ENCODE data around the gene SYK. TPM values are rescaled to one million over a fixed set of nuclear protein-coding genes. Genes with fewer than 3 reads are reported as not detected.

Gene SYK
- total and polyA plus RNA-seq, 2 donors (not counting 1 experiment from before 2014, with no cell fraction given): 60.3 to 242 TPM

- ATAC-seq (ENCODE audit: low read depth) (no peak), DNase-seq (no peak)
- no peak overlapping the region for H2AFZ ChIP-seq (ENCODE audit: insufficient read depth, low read depth, low read length, poor library complexity, severe bottlenecking)
- Mint-ChIP-seq H3K4me1 (peaks cover under 1% of the 10 kb centered on the region), H3K27me3 (no peaks in the 10 kb centered on the region), H3K27ac (peak overlapping the region; percentile 60), H3K4me3 (no peak overlapping the region), H3K9me3 (ENCODE audit: insufficient read depth) (no peaks in the 10 kb centered on the region)
- no peak overlapping the region for H3K9ac ChIP-seq (ENCODE audit: low read length)
- no peak overlapping the region for H3K27ac ChIP-seq (ENCODE audit: low read length in 2 of 2)
- H3K27me3 ChIP-seq (replicated peaks in 1 of 4; ENCODE audit: control extremely low read depth in 1 of 4, control insufficient read depth in 3 of 4, insufficient read depth in 4 of 4, low read length in 3 of 4): no peaks in the 10 kb centered on the region
- H3K4me2 ChIP-seq (replicated peaks; ENCODE audit: low read depth, low read length, poor library complexity, severe bottlenecking): no peak overlapping the region
- CTCF ChIA-PET: interaction anchor here (0.7 to 1.9 kb wide), 3 partner anchors 10 to 33 kb away, joined by 3 to 4 read pairs (median 3); no protein-coding TSS in a partner anchor
- intact Hi-C loops (cut with micrococcal nuclease): no loop called here
- POLR2A ChIA-PET: interaction anchor here (0.6 kb wide), 1 partner anchor 80 kb away, joined by 3 read pairs; no protein-coding TSS in a partner anchor
- peaks cover 0 to 2% (median 0%) of the 10 kb centered on the region in 3 donors for H3K9me3 ChIP-seq (ENCODE audit: control extremely low read depth in 1 of 3, control insufficient read depth in 2 of 3, insufficient read depth in 1 of 3, low read length in 2 of 3)
- 94% methylated on average over 4 of the region's 5 CpGs for WGBS (ENCODE audit: insufficient coverage)
- no peak for TF ChIP-seq CTCF (IDR thresholded peaks at IDR 0.05)
- TF ChIP-seq EZH2 (IDR thresholded peaks at IDR 0.05; ENCODE audit: borderline replicate concordance, insufficient read depth, low read depth, low read length, poor library complexity, severe bottlenecking): no peak
- peaks cover 4 to 94% of the 10 kb centered on the region in 2 experiments for H3K36me3 ChIP-seq (replicated peaks in 1 of 2; ENCODE audit: control extremely low read depth in 1 of 2, control insufficient read depth in 1 of 2, extremely low read depth in 1 of 2, insufficient read depth in 2 of 2, low read length in 1 of 2)
- peaks cover under 1 to 4% of the 10 kb centered on the region in 2 donors for H3K4me1 ChIP-seq (ENCODE audit: control insufficient read depth in 2 of 2, insufficient read depth in 2 of 2, low read length in 2 of 2)
- H3K4me3 ChIP-seq (ENCODE audit: control extremely low read depth in 1 of 5, extremely low read depth in 1 of 5, insufficient read depth in 1 of 5, low read depth in 2 of 5, low read length in 4 of 5): no peak overlapping the region
- H3K79me2 ChIP-seq (ENCODE audit: control insufficient read depth, insufficient read depth, low read length): peaks cover 71% of the 10 kb centered on the region
- H4K20me1 ChIP-seq (ENCODE audit: control insufficient read depth, insufficient read depth, low read length, poor library complexity, severe bottlenecking): peaks cover 75% of the 10 kb centered on the region
Measured at GRCh38 chr9:90847971-90848370, 46.4 kb downstream of the SYK start.

- Histone ChIP-seq H3K4me2 (replicated peaks; ENCODE audit: low read depth, low read length, poor library complexity, severe bottlenecking) (no peak overlapping the region), H3K9ac (ENCODE audit: low read length) (no peak overlapping the region), H3K4me1 (ENCODE audit: control insufficient read depth in 2 of 2, insufficient read depth in 2 of 2, low read length in 2 of 2) (no peaks in the 10 kb centered on the region), H4K20me1 (ENCODE audit: control insufficient read depth, insufficient read depth, low read length, poor library complexity, severe bottlenecking) (peaks cover 74% of the 10 kb centered on the region), H3K4me3 (ENCODE audit: control extremely low read depth in 1 of 5, extremely low read depth in 1 of 5, insufficient read depth in 1 of 5, low read depth in 2 of 5, low read length in 4 of 5) (no peak overlapping the region), H3K27me3 (replicated peaks in 1 of 4; ENCODE audit: control extremely low read depth in 1 of 4, control insufficient read depth in 3 of 4, insufficient read depth in 4 of 4, low read length in 3 of 4) (no peaks in the 10 kb centered on the region), H3K9me3 (ENCODE audit: control extremely low read depth in 1 of 3, control insufficient read depth in 2 of 3, insufficient read depth in 1 of 3, low read length in 2 of 3) (peaks cover 0 to 4% (median 0%) of the 10 kb centered on the region in 3 donors), H3K36me3 (replicated peaks in 1 of 2; ENCODE audit: control extremely low read depth in 1 of 2, control insufficient read depth in 1 of 2, extremely low read depth in 1 of 2, insufficient read depth in 2 of 2, low read length in 1 of 2) (peaks cover 4 to 90% of the 10 kb centered on the region in 2 experiments), H3K27ac (ENCODE audit: low read length in 2 of 2) (no peak overlapping the region), H2AFZ (ENCODE audit: insufficient read depth, low read depth, low read length, poor library complexity, severe bottlenecking) (no peak overlapping the region), H3K79me2 (ENCODE audit: control insufficient read depth, insufficient read depth, low read length) (peaks cover 72% of the 10 kb centered on the region)
- Mint-ChIP-seq H3K27ac (peak overlapping the region; percentile 60), H3K9me3 (ENCODE audit: insufficient read depth) (no peaks in the 10 kb centered on the region), H3K27me3 (no peaks in the 10 kb centered on the region), H3K4me1 (peaks cover 3% of the 10 kb centered on the region), H3K4me3 (no peak overlapping the region)
- WGBS (ENCODE audit: insufficient coverage): 97% methylated on average over 8 of the region's 8 CpGs
- ATAC-seq (ENCODE audit: low read depth): no peak
- intact Hi-C loops (cut with micrococcal nuclease): no loop called here
- ChIA-PET CTCF (interaction anchor here (0.9 to 1.9 kb wide), 3 partner anchors 11 to 81 kb away, joined by 3 to 4 read pairs (median 4); no protein-coding TSS in a partner anchor), POLR2A (no interaction called here)
- no peak for TF ChIP-seq CTCF (IDR thresholded peaks at IDR 0.05)
- TF ChIP-seq EZH2 (IDR thresholded peaks at IDR 0.05; ENCODE audit: borderline replicate concordance, insufficient read depth, low read depth, low read length, poor library complexity, severe bottlenecking): no peak
- DNase-seq: no peak
Measured at GRCh38 chr9:90848866-90849265, 47.2 kb downstream of the SYK start.

Measured in B cell (primary cell).